ENCODE data around the gene PLEKHA7. TPM values are rescaled to one million over a fixed set of nuclear protein-coding genes. Genes with fewer than 3 reads are reported as not detected.

Gene PLEKHA7
- total RNA-seq, 6 donors from 2014 or later = 27.5 to 87.0 (median 48.6) TPM

GRCh38 chr11:16784666-16785065 lies 229.5 kb downstream of the PLEKHA7 start:
- TF ChIP-seq CTCF (IDR thresholded peaks at IDR 0.05) (no peak), POLR2AphosphoS5 (IDR thresholded peaks at IDR 0.05) (no peak), EP300 (IDR thresholded peaks at IDR 0.05) (no peak), POLR2A (IDR thresholded peaks at IDR 0.05) (no peak)

GRCh38 chr11:16784097-16784496 lies 230.1 kb downstream of the PLEKHA7 start:
- no peak for TF ChIP-seq POLR2A (IDR thresholded peaks at IDR 0.05)
- TF ChIP-seq EP300 (IDR thresholded peaks at IDR 0.05) = no peak
- no peak for TF ChIP-seq POLR2AphosphoS5 (IDR thresholded peaks at IDR 0.05)
- no peak for TF ChIP-seq CTCF (IDR thresholded peaks at IDR 0.05)
- H3K27ac ChIP-seq = no peak overlapping the region
- DNase-seq = no peak
- H3K4me1 ChIP-seq = peaks cover 12 to 30% (median 16%) of the 10 kb centered on the region in 4 donors
- H3K27me3 ChIP-seq = no peaks in the 10 kb centered on the region
- H3K4me3 ChIP-seq = no peak overlapping the region
- no peak for ATAC-seq (ENCODE audit: low FRiP score in 2 of 2)
- WGBS, 2 donors = 69 to 88% methylated on average over 2 of the region's 2 CpGs
- no peaks in the 10 kb centered on the region for H3K9me3 ChIP-seq
- peaks cover 0 to 4% (median 0%) of the 10 kb centered on the region in 4 donors for H3K36me3 ChIP-seq

More at GRCh38 chr11:16784666-16785065, 229.5 kb downstream of the PLEKHA7 start:
- Histone ChIP-seq H3K4me1 (peaks cover 13 to 36% (median 16%) of the 10 kb centered on the region in 4 donors), H3K27me3 (no peaks in the 10 kb centered on the region), H3K9me3 (no peaks in the 10 kb centered on the region), H3K36me3 (peaks cover 0 to 5% (median 0%) of the 10 kb centered on the region in 4 donors), H3K27ac (no peak overlapping the region), H3K4me3 (no peak overlapping the region)
- 58 to 75% methylated on average over 2 of the region's 2 CpGs for WGBS, 2 donors
- DNase-seq = no peak
- ATAC-seq (ENCODE audit: low FRiP score in 2 of 2) = no peak

GRCh38 chr11:16783321-16783801 lies 230.9 kb downstream of the PLEKHA7 start:
- H3K4me3 ChIP-seq = no peak overlapping the region
- H3K27ac ChIP-seq = no peak overlapping the region
- 96% methylated on average over 5 to 20 of the region's 22 CpGs for WGBS, 2 donors
- no peaks in the 10 kb centered on the region for H3K9me3 ChIP-seq
- no peaks in the 10 kb centered on the region for H3K36me3 ChIP-seq
- TF ChIP-seq POLR2A (IDR thresholded peaks at IDR 0.05) (no peak), EP300 (IDR thresholded peaks at IDR 0.05) (no peak), POLR2AphosphoS5 (IDR thresholded peaks at IDR 0.05) (no peak), CTCF (IDR thresholded peaks at IDR 0.05) (no peak)
- ATAC-seq (ENCODE audit: low FRiP score in 2 of 2) (no peak), DNase-seq (peak in 1 of 2 donors; percentile 73)
- H3K4me1 ChIP-seq = peaks cover 4 to 23% (median 11%) of the 10 kb centered on the region in 4 donors
- H3K27me3 ChIP-seq = no peaks in the 10 kb centered on the region

GRCh38 chr11:16781936-16782919 lies 232.0 kb downstream of the PLEKHA7 start:
- Histone ChIP-seq H3K4me1 (peaks cover 0 to 16% (median 8%) of the 10 kb centered on the region in 4 donors), H3K27me3 (no peaks in the 10 kb centered on the region), H3K27ac (no peak overlapping the region), H3K36me3 (peaks cover 0 to 3% (median 0%) of the 10 kb centered on the region in 4 donors), H3K9me3 (no peaks in the 10 kb centered on the region), H3K4me3 (no peak overlapping the region)
- 77 to 89% methylated on average over 6 to 11 of the region's 11 CpGs for whole genome bisulfite sequencing, 2 donors
- TF ChIP-seq POLR2AphosphoS5 (IDR thresholded peaks at IDR 0.05) (no peak), CTCF (IDR thresholded peaks at IDR 0.05) (no peak), EP300 (IDR thresholded peaks at IDR 0.05) (no peak), POLR2A (IDR thresholded peaks at IDR 0.05) (no peak)
- ATAC-seq (ENCODE audit: low FRiP score in 2 of 2) (peak in 1 of 2 donors; percentile 4), DNase-seq (peak; percentile 41 to 57)

Data from upper lobe of left lung (tissue), 6 donors.